WTC11 (cell line): ENCODE measurements around the gene STRN. TPM values are rescaled to one million over a fixed set of nuclear protein-coding genes. Genes with fewer than 3 reads are reported as not detected.

Experiments used
- ATAC-seq: fragments of 200-7000 bp; cut with Tn5 transposase; 2 replicates; pipeline ENCODE4 v1.10.0; 2021; ENCODE audit warnings: mild to moderate bottlenecking, moderate library complexity
- CTCF ChIA-PET: fragments of 300-600 bp; sonication (Branson Sonifier 250); formaldehyde crosslinking; loops from one replicate; lab custom pipeline; 2021; ENCODE audit warnings: antibody characterized with exemption; lab: Charles Lee
- POLR2A ChIA-PET: fragments of 350-600 bp; sonication (Branson Sonifier 250); formaldehyde crosslinking; loops from one replicate; lab custom pipeline; 2021; ENCODE audit warnings: antibody characterized with exemption; lab: Charles Lee
- DNase-seq: peaks from one replicate; pipeline ENCODE4 v3.0.0; 2021; ENCODE audit warnings: low spot score
- H3K27ac Mint-ChIP-seq: 2 replicates; pipeline ENCODE4 v1.8.0; 2021; ENCODE audit warnings: mixed read lengths
- H3K27me3 Mint-ChIP-seq: 2 replicates; pipeline ENCODE4 v1.8.0; 2021; ENCODE audit warnings: low read depth, mild to moderate bottlenecking, moderate library complexity, mixed read lengths
- H3K36me3 Mint-ChIP-seq: 2 replicates; pipeline ENCODE4 v1.8.0; 2021; ENCODE audit warnings: mixed read lengths
- H3K4me1 Mint-ChIP-seq: 2 replicates; pipeline ENCODE4 v1.8.0; 2022; ENCODE audit warnings: mixed read lengths
- H3K4me3 Mint-ChIP-seq: 2 replicates; pipeline ENCODE4 v1.8.0; 2021; ENCODE audit warnings: mild to moderate bottlenecking, moderate library complexity, mixed read lengths
- H3K9me3 Mint-ChIP-seq: 2 replicates; pipeline ENCODE4 v1.8.0; 2021; ENCODE audit warnings: mixed read lengths
- CREB1 ChIP-seq: sonication (generic); formaldehyde crosslinking; IDR thresholded peaks from 2 replicates; pipeline ENCODE4 v1.8.0; 2023; ENCODE audit warnings: mild to moderate bottlenecking, missing genetic modification reagents
- ESRRA ChIP-seq: sonication (generic); formaldehyde crosslinking; IDR thresholded peaks from 2 replicates; pipeline ENCODE4 v1.8.1; 2022; ENCODE audit warnings: mild to moderate bottlenecking, missing genetic modification reagents, borderline replicate concordance
- FOXP1 ChIP-seq: sonication (generic); formaldehyde crosslinking; IDR thresholded peaks from 2 replicates; pipeline ENCODE4 v1.8.0; 2022; ENCODE audit warnings: missing genetic modification reagents, mild to moderate bottlenecking, moderate library complexity, borderline replicate concordance
- JUN ChIP-seq: sonication (generic); formaldehyde crosslinking; IDR thresholded peaks from 2 replicates; pipeline ENCODE4 v1.8.0; 2023; ENCODE audit warnings: mild to moderate bottlenecking, missing genetic modification reagents
- KAT7 ChIP-seq: sonication (generic); formaldehyde crosslinking; IDR thresholded peaks from 2 replicates; pipeline ENCODE4 v1.8.1; 2023; ENCODE audit warnings: missing genetic modification reagents, mild to moderate bottlenecking, borderline replicate concordance
- SMAD3 ChIP-seq: sonication (generic); formaldehyde crosslinking; IDR thresholded peaks from 2 replicates; pipeline ENCODE4 v1.8.0; 2022; ENCODE audit warnings: missing genetic modification reagents, mild to moderate bottlenecking, borderline replicate concordance
- TEAD1 ChIP-seq: sonication (generic); formaldehyde crosslinking; IDR thresholded peaks from 2 replicates; pipeline ENCODE4 v1.8.0; 2022; ENCODE audit warnings: mild to moderate bottlenecking, missing genetic modification reagents
- TEAD4 ChIP-seq: sonication (generic); formaldehyde crosslinking; IDR thresholded peaks from 2 replicates; pipeline ENCODE4 v1.8.0; 2022; ENCODE audit warnings: mild to moderate bottlenecking, missing genetic modification reagents
- ZNF121 ChIP-seq: sonication (generic); formaldehyde crosslinking; IDR thresholded peaks from 2 replicates; pipeline ENCODE4 v1.8.0; 2023; ENCODE audit warnings: missing genetic modification reagents
- ZNF138 ChIP-seq: sonication (generic); formaldehyde crosslinking; conservative IDR thresholded peaks from 2 replicates; pipeline ENCODE4 v1.8.1; 2022; ENCODE audit warnings: mild to moderate bottlenecking, moderate library complexity, missing genetic modification reagents
- ZNF219 ChIP-seq: sonication (generic); formaldehyde crosslinking; IDR thresholded peaks from 2 replicates; pipeline ENCODE4 v1.8.0; 2023; ENCODE audit warnings: missing genetic modification reagents, mild to moderate bottlenecking, borderline replicate concordance
- ZNF396 ChIP-seq: fragments of 250-450 bp; sonication (Bioruptor Pico); IDR thresholded peaks from 2 replicates; pipeline ENCODE4 v1.8.0; 2021; ENCODE audit warnings: mild to moderate bottlenecking, moderate library complexity, borderline replicate concordance
- total RNA-seq: library from RNA; stranded (reverse); gene quantifications from 3 replicates; pipeline ENCODE4 v1.2.3, GENCODE V29; 2021
- TF ChIP-seq, protein P1 (sequence below): sonication (generic); formaldehyde crosslinking; IDR thresholded peaks from 2 replicates; pipeline ENCODE4 v1.8.1; 2023; ENCODE audit warnings: mild to moderate bottlenecking, moderate library complexity, missing genetic modification reagents
- TF ChIP-seq, protein P2 (sequence below): fragments of 250-450 bp; sonication (Bioruptor Pico); IDR thresholded peaks from 2 replicates; pipeline ENCODE4 v2.1.2; 2022; ENCODE audit warnings: mild to moderate bottlenecking, moderate library complexity
- TF ChIP-seq, protein P3 (sequence below): sonication (generic); formaldehyde crosslinking; IDR thresholded peaks from 2 replicates; pipeline ENCODE4 v1.8.0; 2022; ENCODE audit warnings: mild to moderate bottlenecking, missing genetic modification reagents
- TF ChIP-seq, protein P4 (sequence below): fragments of 250-450 bp; sonication (Bioruptor Pico); IDR thresholded peaks from 2 replicates; pipeline ENCODE4 v1.8.0; 2021; ENCODE audit warnings: mild to moderate bottlenecking
- TF ChIP-seq, protein P5 (sequence below): sonication (generic); formaldehyde crosslinking; IDR thresholded peaks from 2 replicates; pipeline ENCODE4 v1.8.1; 2022; ENCODE audit warnings: low read depth, mild to moderate bottlenecking, moderate library complexity, missing genetic modification reagents, borderline replicate concordance
- TF ChIP-seq, protein P6 (sequence below): fragments of 250-450 bp; sonication (Bioruptor Pico); IDR thresholded peaks from 2 replicates; pipeline ENCODE4 v1.9.0; 2021; ENCODE audit warnings: moderate library complexity, mild to moderate bottlenecking, inconsistent platforms, borderline replicate concordance
- TF ChIP-seq, protein P7 (sequence below): sonication (generic); formaldehyde crosslinking; IDR thresholded peaks from 2 replicates; pipeline ENCODE4 v1.8.0; 2022; ENCODE audit warnings: missing genetic modification reagents

STRN gene
- total RNA-seq, 1 experiment from 2014 or later: 34.7 TPM

DNA sequence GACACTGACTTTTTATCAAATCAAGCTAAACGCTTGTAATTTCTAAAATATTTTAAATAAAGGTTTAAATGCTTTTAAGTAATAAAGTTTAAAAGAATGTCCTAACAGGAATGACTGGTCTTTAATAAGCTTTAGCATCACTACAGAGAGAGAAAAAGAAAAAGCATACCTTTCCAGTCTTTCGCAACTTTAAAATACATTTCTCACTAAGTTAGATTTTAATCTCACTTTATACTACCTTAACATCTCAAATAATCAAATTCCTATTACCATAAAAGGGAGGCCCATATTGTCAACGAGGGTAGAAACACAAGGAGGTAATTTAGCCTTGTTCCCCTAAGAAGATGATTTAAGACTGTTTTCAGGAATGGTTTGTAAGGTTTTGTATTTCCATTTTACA is 80.7 kb downstream of the STRN start (continued):
- TF ChIP-seq, protein P1, sequence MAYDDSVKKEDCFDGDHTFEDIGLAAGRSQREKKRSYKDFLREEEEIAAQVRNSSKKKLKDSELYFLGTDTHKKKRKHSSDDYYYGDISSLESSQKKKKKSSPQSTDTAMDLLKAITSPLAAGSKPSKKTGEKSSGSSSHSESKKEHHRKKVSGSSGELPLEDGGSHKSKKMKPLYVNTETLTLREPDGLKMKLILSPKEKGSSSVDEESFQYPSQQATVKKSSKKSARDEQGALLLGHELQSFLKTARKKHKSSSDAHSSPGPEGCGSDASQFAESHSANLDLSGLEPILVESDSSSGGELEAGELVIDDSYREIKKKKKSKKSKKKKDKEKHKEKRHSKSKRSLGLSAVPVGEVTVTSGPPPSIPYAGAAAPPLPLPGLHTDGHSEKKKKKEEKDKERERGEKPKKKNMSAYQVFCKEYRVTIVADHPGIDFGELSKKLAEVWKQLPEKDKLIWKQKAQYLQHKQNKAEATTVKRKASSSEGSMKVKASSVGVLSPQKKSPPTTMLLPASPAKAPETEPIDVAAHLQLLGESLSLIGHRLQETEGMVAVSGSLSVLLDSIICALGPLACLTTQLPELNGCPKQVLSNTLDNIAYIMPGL (CRISPR knock-in tag): no peak
- TF ChIP-seq SMAD3 (CRISPR knock-in tag) (no peak), FOXP1 (CRISPR knock-in tag) (no peak)

DNA sequence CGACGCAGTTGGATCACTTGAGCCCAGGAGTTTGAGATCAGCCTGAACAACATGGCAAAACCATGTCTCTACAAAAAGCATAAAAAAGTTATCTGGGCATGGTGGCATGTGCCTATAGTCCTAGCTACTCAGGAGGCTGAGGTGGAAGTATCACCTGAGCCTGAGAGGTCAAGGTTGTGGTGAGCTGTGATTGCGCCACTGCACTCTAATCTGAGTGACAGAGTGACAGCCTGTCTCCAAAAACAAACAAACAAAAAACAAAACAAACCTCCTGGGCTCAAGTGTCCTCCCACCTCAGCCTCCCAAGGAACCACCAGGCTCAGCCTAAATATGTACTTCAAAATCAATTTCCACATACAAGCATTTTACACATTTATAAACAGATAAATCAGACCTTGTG is 83.8 kb downstream of the STRN start:
- no peaks in the 10 kb centered on the region for H3K9me3 Mint-ChIP-seq
- no peak overlapping the region for H3K27ac Mint-ChIP-seq
- no peaks in the 10 kb centered on the region for H3K27me3 Mint-ChIP-seq
- ChIA-PET POLR2A (no interaction called here), CTCF (no interaction called here)
- H3K4me3 Mint-ChIP-seq: no peak overlapping the region
- peaks cover 6% of the 10 kb centered on the region for H3K36me3 Mint-ChIP-seq
- no peaks in the 10 kb centered on the region for H3K4me1 Mint-ChIP-seq
- DNase-seq: no peak
- TF ChIP-seq, protein P2, sequence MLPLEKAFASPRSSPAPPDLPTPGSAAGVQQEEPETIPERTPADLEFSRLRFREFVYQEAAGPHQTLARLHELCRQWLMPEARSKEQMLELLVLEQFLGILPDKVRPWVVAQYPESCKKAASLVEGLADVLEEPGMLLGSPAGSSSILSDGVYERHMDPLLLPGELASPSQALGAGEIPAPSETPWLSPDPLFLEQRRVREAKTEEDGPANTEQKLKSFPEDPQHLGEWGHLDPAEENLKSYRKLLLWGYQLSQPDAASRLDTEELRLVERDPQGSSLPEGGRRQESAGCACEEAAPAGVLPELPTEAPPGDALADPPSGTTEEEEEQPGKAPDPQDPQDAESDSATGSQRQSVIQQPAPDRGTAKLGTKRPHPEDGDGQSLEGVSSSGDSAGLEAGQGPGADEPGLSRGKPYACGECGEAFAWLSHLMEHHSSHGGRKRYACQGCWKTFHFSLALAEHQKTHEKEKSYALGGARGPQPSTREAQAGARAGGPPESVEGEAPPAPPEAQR (CRISPR knock-in tag): no peak
- TF ChIP-seq FOXP1 (CRISPR knock-in tag): no peak
- no peak for TF ChIP-seq TEAD1
- TF ChIP-seq, protein P3, sequence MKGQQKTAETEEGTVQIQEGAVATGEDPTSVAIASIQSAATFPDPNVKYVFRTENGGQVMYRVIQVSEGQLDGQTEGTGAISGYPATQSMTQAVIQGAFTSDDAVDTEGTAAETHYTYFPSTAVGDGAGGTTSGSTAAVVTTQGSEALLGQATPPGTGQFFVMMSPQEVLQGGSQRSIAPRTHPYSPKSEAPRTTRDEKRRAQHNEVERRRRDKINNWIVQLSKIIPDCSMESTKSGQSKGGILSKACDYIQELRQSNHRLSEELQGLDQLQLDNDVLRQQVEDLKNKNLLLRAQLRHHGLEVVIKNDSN (CRISPR knock-in tag): no peak
- no peak for TF ChIP-seq TEAD4 (CRISPR knock-in tag)
- TF ChIP-seq ZNF219: no peak
- TF ChIP-seq, all 79 proteins: peak for 0
- ATAC-seq: no peak

DNA sequence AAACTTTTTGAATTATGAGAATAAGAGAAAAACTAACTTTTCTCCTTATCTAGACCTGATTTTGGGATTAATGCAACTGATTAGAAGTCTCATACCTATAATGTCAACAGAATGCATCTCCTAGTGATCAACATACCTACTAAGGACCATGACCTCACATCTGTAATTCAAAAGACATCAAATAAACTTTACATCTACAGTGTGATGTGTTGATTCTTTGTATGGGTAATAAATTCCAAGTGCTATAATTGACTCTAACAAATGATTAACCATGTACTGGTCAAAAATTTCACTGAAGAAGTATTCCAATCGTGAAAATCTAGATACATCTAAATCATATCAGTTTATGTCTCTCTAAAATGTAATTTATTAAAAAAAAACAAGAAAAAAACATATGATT is 84.5 kb downstream of the STRN start:
- Mint-ChIP-seq H3K9me3 (no peaks in the 10 kb centered on the region), H3K4me3 (no peak overlapping the region), H3K36me3 (peaks cover 11% of the 10 kb centered on the region), H3K27ac (no peak overlapping the region), H3K4me1 (no peaks in the 10 kb centered on the region), H3K27me3 (no peaks in the 10 kb centered on the region)
- TF ChIP-seq ZNF138 (no peak), ZNF121 (CRISPR knock-in tag) (no peak)
- TF ChIP-seq, protein P4, sequence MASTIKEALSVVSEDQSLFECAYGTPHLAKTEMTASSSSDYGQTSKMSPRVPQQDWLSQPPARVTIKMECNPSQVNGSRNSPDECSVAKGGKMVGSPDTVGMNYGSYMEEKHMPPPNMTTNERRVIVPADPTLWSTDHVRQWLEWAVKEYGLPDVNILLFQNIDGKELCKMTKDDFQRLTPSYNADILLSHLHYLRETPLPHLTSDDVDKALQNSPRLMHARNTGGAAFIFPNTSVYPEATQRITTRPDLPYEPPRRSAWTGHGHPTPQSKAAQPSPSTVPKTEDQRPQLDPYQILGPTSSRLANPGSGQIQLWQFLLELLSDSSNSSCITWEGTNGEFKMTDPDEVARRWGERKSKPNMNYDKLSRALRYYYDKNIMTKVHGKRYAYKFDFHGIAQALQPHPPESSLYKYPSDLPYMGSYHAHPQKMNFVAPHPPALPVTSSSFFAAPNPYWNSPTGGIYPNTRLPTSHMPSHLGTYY (CRISPR knock-in tag): no peak
- POLR2A ChIA-PET: no interaction called here
- ATAC-seq (no peak), DNase-seq (no peak)
- CTCF ChIA-PET: no interaction called here

DNA sequence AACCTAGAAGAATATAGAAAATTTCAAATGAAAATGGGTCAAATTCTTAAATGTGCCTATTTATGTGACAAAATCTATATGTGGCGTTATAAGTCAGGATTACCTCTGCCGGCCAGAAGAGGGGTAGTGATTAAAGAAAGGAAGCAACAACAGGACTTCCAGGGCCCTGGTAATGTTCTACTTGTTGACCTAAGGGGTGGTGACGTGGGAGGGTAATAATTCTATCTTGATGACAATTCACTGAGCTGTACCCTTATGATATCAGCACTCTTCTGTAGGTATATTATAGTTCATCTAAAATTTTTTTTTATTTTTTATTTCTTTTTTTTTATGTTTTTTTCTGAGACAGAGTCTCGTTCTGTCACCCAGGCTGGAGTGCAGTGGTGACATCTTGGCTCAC is 87.9 kb downstream of the STRN start:
- no peak overlapping the region for H3K27ac Mint-ChIP-seq
- no peaks in the 10 kb centered on the region for H3K27me3 Mint-ChIP-seq
- no peaks in the 10 kb centered on the region for H3K4me1 Mint-ChIP-seq
- TF ChIP-seq ZNF396 (CRISPR knock-in tag) (no peak), KAT7 (CRISPR knock-in tag) (no peak), JUN (no peak), CREB1 (CRISPR knock-in tag) (no peak), ESRRA (CRISPR knock-in tag) (no peak)
- TF ChIP-seq, protein P5, sequence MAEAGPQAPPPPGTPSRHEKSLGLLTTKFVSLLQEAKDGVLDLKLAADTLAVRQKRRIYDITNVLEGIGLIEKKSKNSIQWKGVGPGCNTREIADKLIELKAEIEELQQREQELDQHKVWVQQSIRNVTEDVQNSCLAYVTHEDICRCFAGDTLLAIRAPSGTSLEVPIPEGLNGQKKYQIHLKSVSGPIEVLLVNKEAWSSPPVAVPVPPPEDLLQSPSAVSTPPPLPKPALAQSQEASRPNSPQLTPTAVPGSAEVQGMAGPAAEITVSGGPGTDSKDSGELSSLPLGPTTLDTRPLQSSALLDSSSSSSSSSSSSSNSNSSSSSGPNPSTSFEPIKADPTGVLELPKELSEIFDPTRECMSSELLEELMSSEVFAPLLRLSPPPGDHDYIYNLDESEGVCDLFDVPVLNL (CRISPR knock-in tag): no peak
- TF ChIP-seq, protein P6, sequence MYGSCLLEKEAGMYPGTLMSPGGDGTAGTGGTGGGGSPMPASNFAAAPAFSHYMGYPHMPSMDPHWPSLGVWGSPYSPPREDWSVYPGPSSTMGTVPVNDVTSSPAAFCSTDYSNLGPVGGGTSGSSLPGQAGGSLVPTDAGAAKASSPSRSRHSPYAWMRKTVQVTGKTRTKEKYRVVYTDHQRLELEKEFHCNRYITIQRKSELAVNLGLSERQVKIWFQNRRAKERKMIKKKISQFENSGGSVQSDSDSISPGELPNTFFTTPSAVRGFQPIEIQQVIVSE: no peak
- TF ChIP-seq, protein P7, sequence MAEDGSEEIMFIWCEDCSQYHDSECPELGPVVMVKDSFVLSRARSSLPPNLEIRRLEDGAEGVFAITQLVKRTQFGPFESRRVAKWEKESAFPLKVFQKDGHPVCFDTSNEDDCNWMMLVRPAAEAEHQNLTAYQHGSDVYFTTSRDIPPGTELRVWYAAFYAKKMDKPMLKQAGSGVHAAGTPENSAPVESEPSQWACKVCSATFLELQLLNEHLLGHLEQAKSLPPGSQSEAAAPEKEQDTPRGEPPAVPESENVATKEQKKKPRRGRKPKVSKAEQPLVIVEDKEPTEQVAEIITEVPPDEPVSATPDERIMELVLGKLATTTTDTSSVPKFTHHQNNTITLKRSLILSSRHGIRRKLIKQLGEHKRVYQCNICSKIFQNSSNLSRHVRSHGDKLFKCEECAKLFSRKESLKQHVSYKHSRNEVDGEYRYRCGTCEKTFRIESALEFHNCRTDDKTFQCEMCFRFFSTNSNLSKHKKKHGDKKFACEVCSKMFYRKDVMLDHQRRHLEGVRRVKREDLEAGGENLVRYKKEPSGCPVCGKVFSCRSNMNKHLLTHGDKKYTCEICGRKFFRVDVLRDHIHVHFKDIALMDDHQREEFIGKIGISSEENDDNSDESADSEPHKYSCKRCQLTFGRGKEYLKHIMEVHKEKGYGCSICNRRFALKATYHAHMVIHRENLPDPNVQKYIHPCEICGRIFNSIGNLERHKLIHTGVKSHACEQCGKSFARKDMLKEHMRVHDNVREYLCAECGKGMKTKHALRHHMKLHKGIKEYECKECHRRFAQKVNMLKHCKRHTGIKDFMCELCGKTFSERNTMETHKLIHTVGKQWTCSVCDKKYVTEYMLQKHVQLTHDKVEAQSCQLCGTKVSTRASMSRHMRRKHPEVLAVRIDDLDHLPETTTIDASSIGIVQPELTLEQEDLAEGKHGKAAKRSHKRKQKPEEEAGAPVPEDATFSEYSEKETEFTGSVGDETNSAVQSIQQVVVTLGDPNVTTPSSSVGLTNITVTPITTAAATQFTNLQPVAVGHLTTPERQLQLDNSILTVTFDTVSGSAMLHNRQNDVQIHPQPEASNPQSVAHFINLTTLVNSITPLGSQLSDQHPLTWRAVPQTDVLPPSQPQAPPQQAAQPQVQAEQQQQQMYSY: no peak
- H3K36me3 Mint-ChIP-seq: peaks cover 32% of the 10 kb centered on the region
- ChIA-PET CTCF (no interaction called here), POLR2A (no interaction called here)
- peaks cover 12% of the 10 kb centered on the region for H3K9me3 Mint-ChIP-seq
- DNase-seq: no peak
- no peak for ATAC-seq
- no peak overlapping the region for H3K4me3 Mint-ChIP-seq
